ENCODE data around the gene FRMD4A.

Gene FRMD4A

DNA sequence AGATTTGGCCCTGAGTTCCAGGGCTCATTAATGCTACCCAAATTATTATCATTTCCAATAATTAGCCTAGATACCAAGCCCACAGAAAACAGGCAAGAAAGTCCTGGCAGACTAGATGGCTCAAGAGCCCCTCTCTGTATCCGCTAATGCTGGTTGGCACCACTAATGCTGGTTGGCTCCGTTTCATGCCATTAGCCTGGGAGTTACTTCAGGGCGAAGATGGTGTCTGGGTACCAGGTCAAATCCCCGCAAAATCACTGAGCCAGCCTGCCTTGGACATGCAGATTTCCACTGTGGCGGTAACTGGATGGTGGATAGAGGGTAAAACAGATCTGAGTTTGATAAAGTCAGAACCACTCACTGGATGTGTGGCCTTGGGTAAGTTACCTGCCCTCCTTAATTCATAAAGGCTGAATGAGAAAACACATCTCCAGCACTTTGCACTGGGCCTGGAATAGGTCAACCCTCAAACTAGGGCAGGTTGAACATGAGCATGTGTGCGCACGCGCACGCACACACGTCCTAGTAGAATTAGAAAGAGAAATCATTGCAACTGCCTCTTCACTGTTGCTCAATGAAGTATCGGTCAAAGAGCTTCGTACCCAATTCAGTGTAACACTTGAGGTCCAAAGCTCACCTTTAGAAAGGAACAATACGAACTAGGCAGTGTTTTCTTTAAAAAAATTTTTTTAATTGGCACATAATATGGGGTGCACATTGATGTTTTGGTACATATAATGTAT, 652.5 kb downstream of the FRMD4A start:
- no peak for DNase-seq (ENCODE audit: low read depth in 2 of 2)

DNA sequence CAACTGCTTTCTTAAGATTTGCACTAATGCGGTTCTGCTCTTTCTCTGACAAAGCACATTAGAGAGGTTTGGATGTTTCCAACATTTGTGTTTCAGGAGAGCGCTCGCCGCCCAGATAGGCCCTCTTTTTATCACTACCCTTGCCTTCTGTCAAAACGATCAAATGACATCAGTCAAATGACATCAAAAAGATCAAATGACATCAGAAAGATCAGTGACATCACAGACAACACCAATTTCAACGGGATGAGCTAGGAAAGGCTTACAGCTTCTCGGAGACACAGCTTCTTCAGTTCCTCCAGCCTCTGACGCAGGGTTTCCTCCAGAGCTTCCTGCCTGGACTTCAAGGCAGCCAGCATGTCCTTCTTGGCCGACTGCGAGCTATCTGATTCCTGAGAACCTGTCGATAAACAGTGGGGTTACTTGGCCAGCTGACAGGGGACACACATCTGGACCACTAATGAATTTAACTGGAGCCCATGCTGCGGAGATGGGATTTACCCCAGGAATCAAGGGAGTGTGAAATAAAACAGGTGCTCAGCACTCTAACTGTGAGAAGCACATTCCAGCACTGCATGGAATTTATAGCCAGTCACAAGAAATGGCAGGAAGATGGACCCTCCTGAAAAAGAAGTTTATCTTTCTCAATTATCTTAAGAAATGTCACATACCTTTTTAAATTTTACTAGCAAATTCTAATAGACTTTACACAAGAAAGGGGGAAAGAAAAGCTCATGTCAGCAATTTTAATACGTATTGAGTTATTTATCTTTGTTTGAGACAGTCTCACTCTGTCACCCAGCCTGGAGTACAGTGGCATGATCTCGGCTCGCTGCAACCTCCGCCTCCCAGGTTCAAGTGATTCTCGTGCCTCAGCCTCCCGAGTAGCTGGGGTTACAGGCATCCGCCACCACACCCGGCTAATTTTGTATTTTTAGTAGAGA, 655.8 kb downstream of the FRMD4A start:
- no peak for DNase-seq (ENCODE audit: low read depth in 2 of 2)

DNA sequence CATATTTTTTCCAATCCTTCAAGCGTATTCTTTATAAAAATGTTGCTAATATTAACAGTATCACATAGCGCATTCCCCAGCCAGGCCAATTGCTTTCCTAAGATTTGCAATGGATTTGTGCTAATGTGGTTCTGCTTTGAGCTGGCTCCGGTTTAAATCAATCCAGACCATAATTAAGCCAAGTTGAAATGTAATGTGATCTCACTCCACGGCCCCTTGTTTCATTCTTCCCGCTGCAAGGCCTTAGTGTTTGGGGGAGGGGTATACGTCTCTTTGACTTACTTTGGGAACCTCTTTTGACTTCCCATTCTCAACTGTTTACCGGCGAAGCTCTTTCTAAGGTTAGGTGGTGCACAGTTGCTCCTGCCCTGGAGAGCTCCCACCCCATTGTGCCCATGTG, 657.6 kb downstream of the FRMD4A start:
- DNase-seq (ENCODE audit: low read depth in 2 of 2): no peak

GRCh38 chr10:13672548-13672947, 658.2 kb downstream of the FRMD4A start:
- no peak for DNase-seq (ENCODE audit: low read depth in 2 of 2)

GRCh38 chr10:13671904-13672303, 658.8 kb downstream of the FRMD4A start:
- DNase-seq (ENCODE audit: low read depth in 2 of 2): no peak

DNA sequence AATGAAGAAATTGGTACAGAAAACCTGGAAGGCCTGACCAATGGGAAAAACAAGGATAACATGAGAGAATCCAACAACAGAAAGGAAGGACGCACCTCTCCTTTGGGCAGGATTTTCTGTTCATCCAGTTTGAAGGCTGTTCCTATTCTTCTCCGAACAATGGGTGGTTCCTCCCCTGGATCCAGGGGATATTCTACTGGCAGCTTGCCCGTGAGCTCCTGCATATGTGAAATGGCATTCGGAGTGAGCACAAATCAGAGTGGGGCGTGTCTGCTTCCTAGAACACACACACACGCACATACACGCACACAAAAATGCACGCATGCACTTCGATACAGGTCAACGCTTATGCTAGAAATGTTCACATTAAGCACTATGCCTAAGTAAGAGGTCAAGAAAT, 660.4 kb downstream of the FRMD4A start:
- no peak for DNase-seq (ENCODE audit: low read depth in 2 of 2)

- DNase-seq (ENCODE audit: low read depth in 2 of 2): no peak
These were observed 660.8 kb downstream of the FRMD4A start for GRCh38 chr10:13669901-13670300.

GRCh38 chr10:13669182-13669855, 661.4 kb downstream of the FRMD4A start:
- no peak for DNase-seq (ENCODE audit: low read depth in 2 of 2)

- no peak for DNase-seq (ENCODE audit: low read depth in 2 of 2)
These were observed 662.6 kb downstream of the FRMD4A start for GRCh38 chr10:13668126-13668525.

- no peak for DNase-seq (ENCODE audit: low read depth in 2 of 2)
These were observed 665.0 kb downstream of the FRMD4A start for GRCh38 chr10:13665516-13666262.

GRCh38 chr10:13661256-13661655, 669.5 kb downstream of the FRMD4A start:
- DNase-seq (ENCODE audit: low read depth in 2 of 2): no peak

GRCh38 chr10:13660551-13660920, 670.2 kb downstream of the FRMD4A start:
- no peak for DNase-seq (ENCODE audit: low read depth in 2 of 2)

DNA sequence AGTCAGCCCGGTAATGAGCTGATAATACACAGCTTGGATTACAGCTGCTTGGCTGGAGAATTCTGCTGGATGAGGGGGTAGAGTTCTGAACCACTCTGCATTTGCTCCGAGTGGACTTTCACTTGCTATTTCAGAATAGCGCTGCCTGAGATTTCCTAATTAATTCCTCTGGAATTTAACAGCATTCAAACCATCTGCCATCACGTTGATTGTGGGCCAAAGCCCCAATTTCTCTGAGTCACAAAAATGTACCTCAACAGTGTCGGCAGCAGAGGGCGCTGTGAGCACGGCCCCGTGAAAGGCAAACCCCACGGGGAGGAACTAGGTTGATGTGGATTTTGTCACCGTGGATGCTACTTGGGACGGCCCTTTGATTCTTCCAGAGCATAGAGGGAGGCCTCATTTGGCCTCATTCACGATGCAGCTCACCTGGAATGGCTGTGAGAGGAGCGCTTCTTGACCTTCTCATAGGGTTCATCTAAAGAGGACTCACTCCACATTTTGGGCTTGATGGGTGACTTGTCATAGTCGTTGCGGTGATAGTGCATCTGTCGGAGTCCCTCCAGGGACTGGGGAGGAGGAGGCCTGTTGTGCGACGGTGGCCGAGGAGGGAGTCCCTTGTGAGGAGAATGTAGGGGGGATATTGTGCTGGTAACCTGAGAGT, 670.7 kb downstream of the FRMD4A start:
- peak; percentile 44 to 53 for DNase-seq (ENCODE audit: low read depth in 2 of 2)

DNA sequence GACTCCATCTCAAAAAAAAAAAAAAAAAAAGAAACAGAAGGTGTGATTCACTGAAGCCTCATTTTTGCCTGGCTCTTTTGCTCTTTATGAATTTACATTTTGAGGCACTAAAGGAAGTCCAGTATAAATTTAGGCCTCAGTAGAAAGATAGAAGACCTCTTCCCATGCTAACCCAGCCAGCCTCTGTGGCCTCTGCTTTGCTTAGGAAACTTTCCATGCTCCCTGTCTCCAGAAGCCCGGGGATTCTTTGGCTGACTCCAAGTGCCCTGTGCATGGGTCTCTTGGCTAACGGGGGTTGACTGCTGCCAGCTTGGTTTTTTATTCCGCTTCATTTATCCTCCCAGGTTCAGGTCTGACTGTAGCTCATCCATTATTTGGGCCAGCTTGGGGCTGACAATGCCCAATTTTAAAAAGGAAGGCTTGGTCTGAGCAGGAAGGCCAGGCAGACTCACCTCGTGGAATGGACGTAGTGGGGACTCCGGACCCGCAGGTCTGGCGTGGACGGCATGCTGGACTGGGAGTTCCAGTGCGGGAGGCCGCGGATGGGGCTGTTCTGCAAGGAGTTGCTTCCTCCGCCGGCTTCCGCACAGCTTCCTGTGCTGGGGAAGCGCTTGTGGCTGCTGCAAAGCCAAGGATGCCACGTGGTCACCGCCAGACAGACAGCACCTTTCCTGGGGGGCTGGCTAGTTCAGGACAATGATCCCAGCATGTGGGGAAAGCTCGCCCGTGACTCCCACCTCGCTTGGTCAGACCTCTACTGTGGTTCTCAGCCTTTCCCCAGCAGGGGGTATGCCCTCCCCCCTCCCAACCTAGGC, 671.6 kb downstream of the FRMD4A start:
- no peak for DNase-seq (ENCODE audit: low read depth in 2 of 2)

GRCh38 chr10:13658264-13658663, 672.5 kb downstream of the FRMD4A start:
- no peak for DNase-seq (ENCODE audit: low read depth in 2 of 2)

GRCh38 chr10:13657101-13657680, 673.5 kb downstream of the FRMD4A start:
- no peak for DNase-seq (ENCODE audit: low read depth in 2 of 2)

DNA sequence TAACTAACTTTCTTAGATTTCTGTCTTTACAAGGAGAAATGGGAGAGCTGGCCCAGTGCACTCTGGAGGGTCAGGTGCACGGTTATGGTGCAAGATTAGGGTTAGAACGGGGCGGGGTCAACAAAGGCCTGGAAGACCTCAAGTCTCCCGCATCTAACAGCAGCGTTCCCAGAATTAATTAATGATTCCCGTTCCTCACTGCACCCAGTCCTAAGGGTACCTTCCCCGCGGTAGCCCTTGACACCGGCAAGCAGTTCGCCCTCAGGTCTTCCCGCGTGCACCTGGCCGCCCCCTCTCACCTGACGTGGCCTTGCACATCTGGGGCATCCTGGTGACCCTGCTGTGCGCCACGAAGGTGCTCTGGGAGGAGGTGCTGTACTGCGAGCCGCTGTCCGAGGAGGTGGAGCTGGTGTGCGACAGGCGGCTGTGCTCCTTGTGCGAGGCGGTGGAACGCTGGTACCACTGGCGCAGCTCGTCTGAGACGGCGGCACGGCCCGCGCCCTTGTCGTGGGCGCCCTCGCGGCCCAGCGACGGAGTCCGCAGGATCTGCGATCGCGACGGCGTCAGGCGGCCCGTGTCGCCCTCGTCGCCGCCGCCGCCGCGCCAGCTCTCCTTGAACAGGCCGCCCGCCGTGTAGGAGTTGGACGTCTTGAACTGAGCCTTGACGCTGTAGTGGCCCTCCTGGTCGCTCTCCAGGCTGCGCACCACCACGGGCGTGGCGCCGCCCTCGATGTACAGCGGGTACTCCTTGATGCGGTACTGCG, 674.2 kb downstream of the FRMD4A start:
- no peak for DNase-seq (ENCODE audit: low read depth in 2 of 2)

DNA sequence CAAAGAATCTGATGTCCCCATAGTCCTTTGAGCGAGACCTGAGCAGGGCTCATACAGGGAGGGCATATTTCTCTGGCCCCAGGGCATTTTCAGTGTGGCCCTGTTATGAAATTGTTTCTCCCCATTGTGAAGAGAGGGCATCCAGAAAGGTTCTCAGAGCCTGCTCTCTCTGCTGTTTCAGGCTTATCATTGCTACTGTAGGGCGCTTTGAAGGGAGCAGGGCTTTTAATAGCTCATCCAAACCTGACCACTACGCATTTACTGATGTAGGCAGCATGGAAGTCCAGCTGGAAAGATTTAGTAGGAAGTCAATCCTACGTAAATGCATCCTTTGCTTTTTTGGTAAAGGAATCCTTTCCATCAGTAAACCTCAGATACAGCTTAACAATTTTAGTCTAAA, 675.9 kb downstream of the FRMD4A start:
- no peak for DNase-seq (ENCODE audit: low read depth in 2 of 2)

Data from stimulated activated CD8-positive, alpha-beta memory T cell treated with anti-CD3 and anti-CD28 coated beads, Interleukin-7, amount 100 ng/mL, for 1 hour (primary cell).